Measurements from ENCODE around the gene FLCN.
A peak's percentile ranks its signal among the peaks of the same experiment; 100 is the strongest.
"Not testable (repeated sequence)": the region's sequence is repeated elsewhere in the genome, so short reads cannot be mapped to it uniquely, and the experiment has no call there.

Gene FLCN

DNA sequence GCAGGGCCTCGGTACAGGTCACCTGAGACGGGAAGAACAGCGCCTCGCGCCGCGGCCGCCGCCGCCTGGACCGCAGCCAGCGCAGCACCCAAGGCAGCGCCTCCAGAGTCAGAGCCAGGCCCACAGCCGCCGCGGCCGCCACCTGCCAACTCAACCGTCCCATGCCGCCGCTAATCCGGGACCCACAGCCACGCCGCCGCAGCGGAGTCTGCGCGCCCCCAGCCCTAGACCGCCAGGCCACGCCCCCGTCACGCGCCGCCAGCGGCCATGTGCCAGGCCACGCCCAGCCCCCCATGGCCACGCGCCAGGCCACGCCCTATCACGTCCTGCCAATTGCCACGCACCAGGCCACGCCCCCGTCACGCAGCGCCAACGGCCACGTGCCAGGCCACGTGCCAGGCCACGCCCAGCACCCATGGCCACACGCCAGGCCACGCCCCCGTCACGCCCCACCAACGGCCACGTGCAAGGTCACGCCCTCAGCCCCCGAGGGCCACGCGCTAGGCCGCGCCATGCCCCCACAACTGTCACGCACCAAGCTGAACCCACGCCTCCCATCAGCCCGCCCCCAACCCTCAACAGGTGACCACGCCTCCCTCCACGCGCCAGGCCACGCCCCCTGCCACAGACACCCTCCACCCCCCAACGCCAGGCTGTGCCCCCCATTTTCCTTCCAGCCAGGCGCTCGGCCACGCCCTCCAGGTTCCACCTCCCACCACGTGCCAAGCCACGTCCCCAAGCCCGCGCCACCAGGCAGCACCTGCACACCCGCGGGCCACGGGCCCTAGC lies 30.6 kb downstream of the FLCN start, which contains the start of gene PLD6:
TSS of gene PLD6 (minus strand) at position 210 of the 789 bp plus-strand sequence. CDS start at position 163, 47 bp downstream.
- DNase-seq: peak; percentile 3 to 33

DNA sequence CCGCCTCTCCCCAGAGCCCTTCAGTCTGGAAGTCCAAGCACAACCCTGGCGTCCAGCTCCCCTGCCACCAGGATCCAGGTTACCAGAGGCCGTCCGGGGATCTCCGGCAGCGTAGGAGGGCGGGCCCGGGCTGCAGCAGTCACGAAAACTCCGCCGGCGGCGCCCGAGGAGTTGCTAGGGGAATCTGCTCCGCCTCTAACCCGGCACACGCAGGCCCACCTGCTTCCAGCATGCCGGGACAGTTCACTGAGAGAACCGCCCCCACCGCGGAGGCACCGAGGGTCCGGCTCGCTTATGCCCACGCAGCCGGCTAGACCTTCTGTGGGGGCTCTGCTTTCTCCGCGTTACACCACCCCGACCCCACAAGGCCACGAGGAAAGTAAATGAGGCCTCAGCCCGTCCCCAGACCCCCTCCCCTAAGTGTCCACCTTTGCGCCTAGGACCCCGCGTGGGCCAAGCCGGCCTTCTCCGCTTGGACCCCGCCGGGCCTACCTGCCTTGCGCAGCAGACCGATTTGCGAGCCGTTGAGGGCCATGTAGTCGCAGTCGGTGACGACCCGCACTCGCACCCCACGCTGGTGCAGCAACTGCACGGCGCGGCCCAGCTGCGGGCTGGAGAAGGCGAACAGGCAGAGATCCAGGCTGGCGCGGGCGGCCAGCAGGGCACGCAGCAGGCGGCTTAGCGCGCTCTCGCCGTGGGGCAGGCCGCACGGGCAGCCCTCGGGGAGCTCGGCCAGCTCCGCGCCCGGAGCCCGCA lies 31.4 kb downstream of the FLCN start:
- peak; percentile 0 to 11 for DNase-seq

DNA sequence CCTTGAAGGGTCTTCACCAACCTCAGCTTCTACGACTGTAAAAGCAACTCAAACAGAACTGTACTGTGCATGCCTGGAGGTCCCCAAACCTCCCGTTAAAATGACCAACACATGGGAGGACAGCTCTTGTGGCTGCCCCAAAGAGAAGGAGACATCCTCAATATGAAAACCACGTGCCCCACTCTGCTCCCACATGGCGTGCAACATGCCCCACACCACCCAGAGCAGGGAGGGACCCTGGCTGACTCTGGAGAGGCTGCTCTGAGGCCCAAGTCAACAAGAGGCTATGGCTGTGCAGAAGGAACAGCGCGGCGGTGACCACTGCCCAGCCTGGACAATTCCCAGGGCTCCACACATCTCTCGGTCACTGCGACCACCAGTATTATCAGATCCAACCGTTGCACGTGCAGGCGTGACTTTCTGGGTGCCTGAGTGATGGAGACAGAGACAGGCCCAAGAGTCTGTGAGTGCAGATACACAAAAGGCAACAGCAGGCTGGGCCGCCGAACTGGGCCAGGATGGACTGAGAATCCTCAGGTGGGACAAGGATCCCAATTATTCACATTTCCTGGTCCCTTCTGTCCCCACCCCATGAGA lies 32.2 kb downstream of the FLCN start:
- no peak for DNase-seq

DNA sequence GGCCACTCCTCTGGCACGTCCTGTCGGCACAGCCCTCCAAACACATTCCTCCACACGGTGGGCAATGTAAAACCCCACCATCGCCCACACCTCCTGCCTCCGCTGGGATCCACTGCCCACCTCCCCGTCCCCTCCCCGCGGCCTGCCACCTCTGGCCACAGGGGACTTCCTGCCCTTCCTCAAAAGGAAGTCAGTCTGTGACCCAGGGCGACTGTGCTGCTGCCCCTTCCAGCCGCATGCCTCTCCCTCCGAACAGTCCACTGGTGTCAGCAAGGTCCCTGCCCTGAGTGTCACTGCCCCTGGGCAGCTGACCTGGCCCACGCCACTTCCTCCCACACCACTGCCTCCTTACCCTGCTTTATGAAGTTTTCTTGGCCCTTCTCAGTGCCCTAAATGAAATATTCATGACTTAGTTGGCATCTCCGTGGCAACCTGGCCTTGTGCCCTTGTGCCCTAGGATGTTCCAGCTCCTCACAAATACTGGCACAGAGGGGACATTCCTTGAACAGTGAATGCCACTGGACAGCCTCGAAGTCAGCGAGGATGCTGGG lies 32.9 kb downstream of the FLCN start:
- DNase-seq: no peak

DNA sequence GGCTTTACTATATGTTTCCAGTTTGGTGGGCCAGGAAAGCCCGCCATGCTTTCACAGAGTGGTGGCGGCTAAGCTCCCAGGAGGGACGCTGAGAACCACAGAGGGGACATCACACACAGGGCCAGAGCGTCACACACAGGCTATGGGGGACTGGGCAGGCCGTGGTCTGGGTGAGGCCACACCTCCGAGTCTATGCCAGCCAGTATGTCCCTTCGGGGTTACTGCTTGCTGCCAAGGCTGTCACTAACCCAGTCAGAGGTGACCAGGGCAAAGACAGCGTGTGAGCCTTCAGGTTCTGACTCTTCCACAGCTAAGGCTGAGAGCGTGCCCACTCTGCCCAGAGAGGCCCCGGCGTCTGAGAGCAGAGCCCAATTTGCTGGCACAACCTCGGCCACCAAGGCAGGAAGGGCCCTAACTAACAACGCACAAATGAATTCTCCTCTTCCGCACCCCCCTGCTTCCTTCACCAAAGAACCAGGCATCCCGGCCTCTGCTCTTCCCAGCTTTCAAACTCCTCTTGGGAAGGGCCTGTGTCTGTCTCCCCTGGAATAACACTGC lies 33.7 kb downstream of the FLCN start:
- DNase-seq: no peak

DNA sequence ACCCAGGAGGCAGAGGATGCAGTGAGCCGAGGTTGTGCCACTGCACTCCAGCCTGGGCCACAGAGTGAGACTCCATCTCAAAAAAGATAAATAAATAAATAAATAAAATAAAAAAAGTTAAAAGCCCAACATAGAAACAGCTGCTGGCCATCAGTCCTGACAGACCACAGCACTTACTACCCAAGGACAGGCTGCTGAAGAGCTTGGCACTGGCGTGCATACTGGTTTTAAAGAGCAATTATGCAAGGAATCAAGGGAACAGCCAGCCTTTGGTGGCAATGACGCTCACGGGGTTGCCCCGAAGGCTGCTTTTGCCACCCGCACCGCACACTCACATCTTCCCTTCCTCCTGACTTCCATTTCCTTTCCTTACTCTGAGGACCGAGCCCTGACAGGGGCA lies 35.1 kb downstream of the FLCN start:
- no peak for DNase-seq

DNA sequence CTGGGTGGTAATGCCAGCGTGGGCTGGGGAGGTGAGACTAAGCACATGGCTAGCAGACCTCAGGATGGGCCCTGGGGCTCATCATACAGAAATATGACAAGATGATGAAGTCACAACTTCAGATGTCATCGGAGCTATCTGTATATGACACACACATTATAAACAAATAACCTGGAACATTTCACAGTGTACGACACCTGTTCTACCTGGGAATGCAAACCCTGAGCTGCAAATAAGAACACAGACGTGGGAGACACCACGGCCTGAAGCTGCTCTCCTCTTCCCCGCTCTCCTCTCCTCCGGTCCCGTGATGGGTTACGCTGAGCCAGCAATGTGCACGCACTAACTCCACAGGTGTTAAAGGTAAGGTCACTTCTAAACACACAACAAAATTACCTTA lies 35.7 kb downstream of the FLCN start:
- DNase-seq: no peak

DNA sequence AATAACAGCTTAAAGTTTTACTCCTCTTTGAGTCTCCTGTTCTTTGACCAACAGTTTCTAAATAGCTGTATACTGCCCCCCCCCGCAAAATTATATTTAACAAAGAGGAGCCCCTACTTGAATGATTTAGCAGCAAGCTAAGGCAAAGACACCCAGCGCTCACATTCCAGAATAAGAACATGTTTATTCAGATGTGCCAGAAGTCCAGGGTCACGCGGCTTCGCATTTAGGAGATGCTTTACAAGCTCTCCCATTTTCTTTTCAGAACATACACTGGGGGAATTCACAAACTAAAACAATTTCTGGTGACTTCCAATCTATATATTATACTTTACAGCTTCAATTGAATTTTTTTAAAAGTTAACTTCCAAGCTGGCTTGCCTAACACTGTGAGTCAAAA lies 36.1 kb downstream of the FLCN start:
- DNase-seq: no peak

DNA sequence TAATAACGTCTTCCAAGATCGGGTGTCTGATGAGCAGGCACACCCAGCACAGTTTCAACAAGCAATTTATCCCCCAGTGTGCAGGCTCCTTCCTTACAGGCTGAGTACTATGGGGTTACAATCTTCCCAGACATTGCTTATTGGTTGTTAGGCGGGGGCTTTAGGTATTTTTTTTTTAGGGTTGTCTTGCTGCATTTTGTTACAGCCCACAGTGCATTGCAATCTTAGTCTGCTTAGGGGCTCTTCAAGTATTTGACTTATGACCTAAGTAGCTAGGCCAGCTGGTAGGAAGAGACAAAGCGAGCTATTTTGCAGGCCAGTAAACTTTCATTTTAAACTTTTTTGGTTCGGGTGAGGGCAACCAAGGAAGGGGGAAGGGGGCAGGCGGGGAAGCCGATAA lies 36.7 kb downstream of the FLCN start:
- no peak for DNase-seq

DNA sequence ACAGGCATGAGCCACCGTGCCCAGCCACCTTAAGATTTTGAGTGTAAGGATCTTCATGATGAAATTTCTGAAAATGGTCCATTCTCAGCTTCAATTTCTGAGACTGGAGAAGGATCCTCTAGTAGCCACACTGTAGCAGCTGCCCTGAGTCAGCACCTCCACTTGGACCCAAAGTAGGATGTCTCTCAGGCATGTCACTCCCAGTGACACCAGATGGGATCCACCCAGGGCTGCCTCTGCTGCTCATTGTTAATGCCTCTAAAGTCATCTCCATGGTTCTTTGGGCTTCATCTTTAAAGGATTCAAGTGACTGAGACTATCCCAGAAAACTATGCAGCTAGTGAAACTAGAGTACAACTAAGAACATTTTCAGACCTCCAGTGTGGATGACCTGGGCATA lies 38.7 kb downstream of the FLCN start:
- DNase-seq: no peak

DNA sequence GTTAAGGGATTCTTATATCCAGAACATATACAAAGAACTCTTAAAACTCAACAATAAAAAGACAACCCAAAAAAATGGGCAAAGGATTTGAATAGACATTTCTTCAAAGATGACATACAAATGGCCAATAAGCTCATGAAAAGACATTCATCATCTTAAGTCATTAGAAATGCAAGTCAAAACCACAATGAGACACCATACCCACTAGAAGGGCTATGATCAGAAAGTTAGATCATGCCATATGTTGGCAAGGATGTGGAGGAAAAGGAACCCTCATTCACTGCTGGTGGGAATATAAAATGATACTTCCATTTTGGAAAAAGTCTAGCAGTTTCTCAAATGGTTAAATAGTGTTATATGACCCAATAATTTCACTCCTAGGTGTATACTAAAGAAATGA lies 40.2 kb downstream of the FLCN start:
- DNase-seq: no peak

DNA sequence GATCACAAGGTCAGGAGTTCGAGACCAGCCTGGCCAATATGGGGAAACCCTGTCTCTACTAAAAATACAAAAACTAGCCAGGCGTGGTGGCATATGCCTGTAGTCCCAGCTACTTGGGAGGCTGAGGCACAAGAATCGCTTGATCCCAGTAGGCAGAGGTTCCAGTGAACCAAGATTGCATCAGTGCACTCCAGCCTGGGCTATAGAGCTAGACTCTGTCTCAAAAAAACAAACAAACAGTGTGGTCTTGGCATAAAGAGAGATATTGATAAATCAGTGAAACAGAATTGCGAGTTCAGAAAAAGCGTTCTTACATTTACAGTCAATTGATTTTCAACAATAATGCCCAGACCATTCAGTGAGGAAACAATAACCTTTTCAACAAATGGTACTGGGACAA lies 41.5 kb downstream of the FLCN start:
- not testable (repeated sequence) for DNase-seq

DNA sequence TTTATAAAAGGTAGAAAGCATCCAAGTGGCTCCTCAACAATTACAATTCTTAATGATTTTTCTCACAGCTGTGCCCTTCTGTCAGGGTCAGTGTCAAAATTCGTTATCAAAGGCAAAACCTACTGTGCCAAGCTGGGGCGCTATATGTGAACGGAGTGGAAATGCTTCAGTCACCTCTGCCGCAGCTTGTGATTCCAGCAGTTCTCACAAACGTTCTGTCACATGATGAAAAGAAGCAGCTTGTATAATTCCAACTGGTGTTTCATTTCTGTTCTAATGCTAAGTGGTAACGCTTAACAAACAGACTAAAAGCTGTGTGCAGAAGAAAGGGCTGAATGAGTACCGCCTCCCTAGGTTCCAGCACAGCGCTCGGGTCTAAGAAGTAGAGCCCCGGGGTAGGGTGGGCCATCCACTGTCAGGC lies 45.0 kb downstream of the FLCN start:
- DNase-seq: no peak

DNA sequence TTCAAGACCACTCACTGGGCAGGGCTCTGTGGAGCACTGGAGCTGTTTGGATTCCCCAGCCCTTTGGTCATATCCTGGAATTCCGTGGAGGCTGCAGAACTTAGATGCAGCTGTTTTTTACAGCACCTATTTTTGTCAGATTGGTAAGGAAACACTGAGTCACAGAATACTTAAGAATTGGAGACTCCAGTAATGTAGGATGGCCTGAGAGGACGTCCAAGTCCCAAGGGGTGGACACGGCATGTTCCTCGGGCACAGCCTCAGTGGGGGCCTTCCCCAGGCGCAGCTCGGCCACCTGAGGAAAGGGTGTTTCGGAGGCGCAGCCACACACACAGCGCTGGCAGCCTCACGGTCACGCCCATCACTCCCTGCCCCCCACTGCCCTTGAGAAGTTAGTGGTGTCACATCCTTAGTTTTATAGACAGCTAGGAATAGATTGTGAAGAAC lies 45.6 kb downstream of the FLCN start:
- DNase-seq: no peak

DNA sequence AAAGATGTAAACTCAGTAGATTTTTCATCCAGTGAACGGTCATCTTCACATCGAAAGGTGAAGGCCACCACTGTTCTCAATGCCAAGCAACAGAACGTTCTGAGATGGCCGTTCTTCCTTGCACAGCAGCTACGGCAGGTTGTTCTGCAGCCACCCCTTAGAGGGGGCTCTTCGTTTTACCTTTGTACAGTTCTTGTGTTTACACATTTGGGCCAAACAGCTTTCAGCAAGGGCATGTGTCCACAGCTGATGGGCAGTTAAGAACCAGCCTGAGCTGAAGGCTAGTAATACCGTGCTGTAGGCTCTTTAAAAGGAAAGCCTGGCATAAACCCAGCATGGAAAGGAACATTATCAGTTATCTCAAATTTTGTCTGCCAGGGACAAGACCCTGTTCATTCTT lies 46.8 kb downstream of the FLCN start:
- no peak for DNase-seq

DNA sequence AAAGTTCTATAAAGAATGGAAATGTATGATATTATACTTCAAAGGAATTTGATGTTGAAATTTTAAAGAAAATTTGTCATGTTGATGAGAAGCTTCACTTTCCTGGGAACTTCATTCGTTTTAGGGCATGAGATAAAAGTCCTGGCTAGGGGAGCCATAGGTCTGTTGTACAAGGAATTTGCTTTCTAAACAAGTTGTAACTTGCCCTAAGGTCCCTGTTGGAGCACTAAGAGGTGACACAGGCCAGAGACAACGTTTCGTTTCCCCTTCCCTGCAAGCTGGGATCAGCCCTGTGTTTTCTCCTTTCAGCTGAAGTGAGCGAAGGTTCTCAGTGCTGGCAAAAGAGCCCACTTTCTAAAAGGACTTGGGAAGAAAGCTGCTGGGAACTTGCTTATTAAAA lies 47.4 kb downstream of the FLCN start:
- DNase-seq: no peak

DNA sequence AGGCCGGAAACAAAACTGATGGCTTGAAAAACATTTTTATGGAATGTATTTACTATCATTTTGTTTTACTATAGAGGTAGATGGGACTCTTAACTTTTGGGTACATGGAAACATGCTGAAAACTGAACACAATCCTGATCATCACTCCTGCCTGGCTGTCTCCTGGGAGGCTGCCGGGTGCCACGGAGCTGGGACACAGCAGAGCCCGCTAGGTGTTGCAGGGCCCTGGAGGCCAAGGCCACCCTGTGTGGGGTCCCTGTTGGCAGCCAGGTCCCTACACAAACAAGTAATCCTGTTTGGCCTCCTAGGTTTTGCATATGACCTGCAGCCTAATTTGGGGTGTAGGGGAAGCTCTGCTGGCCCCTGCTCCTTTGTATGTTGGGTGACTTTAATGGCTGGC lies 48.4 kb downstream of the FLCN start:
- DNase-seq: no peak

DNA sequence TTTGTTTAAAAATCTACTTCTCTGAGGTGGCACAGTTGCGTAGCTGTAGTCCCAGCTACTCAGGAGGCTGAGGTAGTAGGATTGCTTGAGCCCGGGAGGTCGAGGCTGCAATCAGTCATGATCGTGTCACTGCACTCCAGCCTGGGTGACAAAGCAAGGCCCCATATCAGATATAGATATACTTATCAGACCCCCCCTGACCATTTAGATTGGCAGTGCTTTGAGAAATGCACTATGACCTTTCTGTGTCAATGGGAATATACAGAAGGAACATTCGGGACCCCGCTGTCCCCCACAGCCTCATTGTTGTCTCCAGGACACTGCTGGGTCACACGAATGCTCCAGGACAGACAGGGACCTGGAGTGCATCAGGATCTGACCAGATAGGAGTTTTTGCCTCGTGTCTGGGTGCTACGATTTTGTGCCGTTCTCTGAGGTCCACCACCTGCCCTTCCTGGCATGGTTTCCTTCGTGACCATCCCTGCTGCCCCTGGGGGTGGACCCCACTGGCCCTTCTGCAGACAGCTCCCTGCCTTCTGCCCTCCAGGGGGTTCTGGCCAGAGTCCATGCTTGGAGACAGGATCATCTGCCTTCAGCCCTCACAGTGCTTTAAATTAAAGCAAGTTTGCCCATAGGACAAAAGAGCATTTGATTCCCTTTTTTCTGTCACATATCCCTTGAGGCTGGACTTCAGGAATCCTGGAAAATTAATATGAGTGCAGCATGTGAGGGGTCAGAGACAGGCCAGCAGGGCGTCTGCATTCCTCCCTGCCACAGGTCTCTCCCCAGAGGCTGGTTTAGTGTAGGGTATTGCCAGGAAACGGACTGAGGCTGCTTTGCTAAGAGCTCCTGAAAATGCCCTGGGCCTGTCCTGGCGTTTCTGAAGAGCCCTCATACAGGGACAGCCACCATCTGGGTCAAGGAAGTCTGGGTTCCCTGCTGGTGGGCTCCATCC lies 50.1 kb downstream of the FLCN start:
- no peak for DNase-seq

DNA sequence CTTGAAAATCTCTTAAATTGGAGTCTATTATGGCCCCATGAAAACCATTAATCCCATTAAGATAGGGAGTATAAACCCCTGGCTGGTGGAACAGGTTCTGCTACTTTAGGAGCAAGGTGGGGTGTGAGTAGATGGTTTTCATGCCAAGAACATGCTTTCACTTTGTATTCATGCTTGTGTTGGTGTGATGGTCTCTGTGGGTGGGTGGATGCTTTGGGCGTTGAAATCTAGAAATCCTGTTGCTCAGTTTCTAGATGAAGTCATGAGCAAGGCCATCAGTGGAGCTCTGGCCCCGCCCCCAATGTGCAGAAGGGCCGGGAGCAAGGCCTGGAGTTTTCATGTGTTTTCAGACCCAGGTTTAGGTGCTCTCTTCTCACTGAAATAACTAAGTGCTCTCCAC lies 50.9 kb downstream of the FLCN start:
- DNase-seq: no peak

DNA sequence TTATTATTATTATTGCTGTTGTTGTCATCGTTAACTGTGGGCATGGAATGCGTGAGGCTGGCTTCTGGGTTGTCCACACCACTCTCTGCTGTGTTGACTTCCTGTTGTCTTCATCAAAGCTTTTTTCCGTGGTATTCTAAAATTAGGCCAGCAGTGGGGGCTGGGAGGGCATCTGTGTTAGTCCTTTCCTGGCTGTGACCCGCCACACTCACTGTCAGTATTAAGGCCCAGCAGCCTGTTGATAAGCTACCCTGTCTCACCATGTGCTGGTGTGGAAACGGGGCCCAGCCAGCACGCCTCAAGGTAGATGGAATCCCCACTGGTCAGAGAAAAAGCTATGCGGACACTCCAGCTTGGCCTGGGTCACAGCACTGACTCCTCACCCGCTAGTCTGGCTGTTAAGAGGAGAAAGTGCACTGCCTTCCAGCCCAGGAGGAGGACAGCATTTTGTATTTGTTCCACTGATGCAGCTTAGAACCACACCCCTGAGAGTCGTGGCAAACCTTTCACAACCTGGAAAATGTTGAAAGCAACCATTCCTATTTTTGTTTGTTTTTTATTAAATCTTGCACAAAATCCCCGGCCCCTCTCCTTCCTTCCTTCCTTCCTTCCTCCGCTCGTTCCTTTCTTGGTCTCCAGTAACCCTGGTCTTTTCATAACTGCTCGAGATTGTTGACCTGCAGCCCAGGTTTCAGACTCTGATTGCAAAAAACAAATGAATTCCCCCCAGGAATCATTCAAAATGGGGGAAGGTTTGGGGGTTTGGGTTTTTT lies 51.8 kb downstream of the FLCN start:
- DNase-seq: not testable (repeated sequence)

DNA sequence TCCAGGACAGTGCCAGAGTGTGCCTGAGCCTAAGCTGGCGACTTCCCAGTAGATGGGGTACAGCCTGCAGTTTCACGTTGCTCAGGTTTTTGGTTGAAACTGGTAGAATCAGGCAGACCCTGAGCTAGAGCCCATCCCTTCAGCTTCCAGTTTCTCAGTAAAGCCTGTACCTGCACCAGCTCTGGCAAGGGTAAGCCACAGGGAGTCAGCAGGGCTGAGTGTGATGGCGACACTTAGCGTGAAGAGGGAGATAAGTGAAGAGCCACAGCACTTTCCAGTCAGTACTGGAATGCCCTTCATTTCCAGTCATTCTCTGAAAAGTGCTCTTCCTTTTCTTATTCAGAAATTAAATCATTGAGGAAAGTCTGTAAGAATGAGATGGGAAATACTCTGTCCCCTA lies 53.2 kb downstream of the FLCN start:
- DNase-seq: no peak
